PC-9 (cell line): ENCODE results near the gene ASB15. TPM values are rescaled to one million over a fixed set of nuclear protein-coding genes. Genes with fewer than 3 reads are reported as not detected.

Experiments used
- BruUV-seq: library from RNA; stranded (reverse); fragments of 400-500 nt; replicated peaks from 2 replicates; lab custom pipeline; 2021; lab: Mats Ljungman, UMichigan
- CTCF ChIA-PET: fragments of 300-600 bp; sonication (Branson Sonifier 250); formaldehyde crosslinking; loops from one replicate; lab custom pipeline; 2022; ENCODE audit warnings: antibody characterized with exemption; lab: Charles Lee
- POLR2A ChIA-PET: fragments of 300-600 bp; sonication (Branson Sonifier 250); formaldehyde crosslinking; loops from one replicate; lab custom pipeline; 2022; ENCODE audit warnings: antibody characterized with exemption; ENCODE audit not compliant: unreplicated experiment; lab: Charles Lee
- DNase-seq, 2 experiments: peaks; one replicate each; pipeline versions ENCODE4 v3.0.0 to v3.0.0-alpha.2; 2015 to 2022; ENCODE audit warnings: mixed read lengths in 1 of 2
- H2AFZ ChIP-seq: fragments of 200-600 bp; sonication (generic); 2 replicates; pipeline ENCODE4 v1.8.1; 2017; ENCODE audit warnings: antibody characterized with exemption
- H3F3A ChIP-seq: fragments of 200-600 bp; sonication (generic); 2 replicates; pipeline ENCODE4 v1.8.1; 2017; ENCODE audit warnings: antibody characterized with exemption, mild to moderate bottlenecking, low read depth; ENCODE audit not compliant: insufficient read depth
- H3K27ac ChIP-seq: fragments of 200-600 bp; sonication (generic); 2 replicates; pipeline ENCODE4 v1.6.1; 2016; ENCODE audit warnings: mixed run types
- H3K27me3 ChIP-seq: fragments of 200-600 bp; sonication (generic); 2 replicates; pipeline ENCODE4 v1.6.1; 2016; ENCODE audit warnings: low read depth, mixed run types; ENCODE audit not compliant: insufficient read depth
- H3K36me3 ChIP-seq: fragments of 200-600 bp; sonication (generic); 2 replicates; pipeline ENCODE4 v1.6.1; 2016; ENCODE audit warnings: low read depth, mixed run types
- H3K4me1 ChIP-seq: fragments of 200-600 bp; sonication (generic); replicated peaks from 2 replicates; pipeline ENCODE4 v1.6.1; 2016; ENCODE audit warnings: mixed run types; ENCODE audit not compliant: insufficient read depth
- H3K4me2 ChIP-seq: fragments of 200-600 bp; sonication (generic); 2 replicates; pipeline ENCODE4 v1.6.1; 2017; ENCODE audit warnings: mixed run types
- H3K4me3 ChIP-seq: fragments of 200-600 bp; sonication (generic); 2 replicates; pipeline ENCODE4 v1.6.1; 2016; ENCODE audit warnings: mixed run types
- H3K79me2 ChIP-seq: fragments of 200-600 bp; sonication (generic); 2 replicates; pipeline ENCODE4 v1.6.1; 2017; ENCODE audit warnings: low read depth, mixed run types
- H3K9me2 ChIP-seq: fragments of 200-600 bp; sonication (generic); 2 replicates; pipeline ENCODE4 v1.8.1; 2017; ENCODE audit warnings: mild to moderate bottlenecking; ENCODE audit not compliant: insufficient read depth
- H3K9me3 ChIP-seq: fragments of 200-600 bp; sonication (generic); 2 replicates; pipeline ENCODE4 v1.8.1; 2016; ENCODE audit warnings: low read depth; ENCODE audit not compliant: insufficient read depth
- H4K20me1 ChIP-seq: fragments of 200-600 bp; sonication (generic); 2 replicates; pipeline ENCODE4 v1.8.1; 2017; ENCODE audit not compliant: insufficient read depth
- EZH2 ChIP-seq: fragments of 200-600 bp; sonication (generic); IDR thresholded peaks from 2 replicates; pipeline ENCODE4 v1.8.0; 2017; ENCODE audit warnings: antibody characterized with exemption, low read depth
- intact Hi-C: fragments of 100-400 bp; cut with micrococcal nuclease; formaldehyde crosslinking; loops from one replicate; pipeline ENCODE4 v1.10.0; 2022; ENCODE audit not compliant: unreplicated experiment
- total RNA-seq: library from RNA; stranded (reverse); gene quantifications from 2 replicates; pipeline ENCODE4 v1.2.3, GENCODE V29; 2021
- TF ChIP-seq, protein P1 (sequence below): fragments of 200-600 bp; sonication (generic); conservative IDR thresholded peaks from 2 replicates; pipeline ENCODE4 v1.6.1; 2017; ENCODE audit warnings: mixed run types, antibody characterized with exemption, mild to moderate bottlenecking, moderate library complexity

Gene ASB15
- total RNA-seq, 1 experiment from 2014 or later: not detected

DNA sequence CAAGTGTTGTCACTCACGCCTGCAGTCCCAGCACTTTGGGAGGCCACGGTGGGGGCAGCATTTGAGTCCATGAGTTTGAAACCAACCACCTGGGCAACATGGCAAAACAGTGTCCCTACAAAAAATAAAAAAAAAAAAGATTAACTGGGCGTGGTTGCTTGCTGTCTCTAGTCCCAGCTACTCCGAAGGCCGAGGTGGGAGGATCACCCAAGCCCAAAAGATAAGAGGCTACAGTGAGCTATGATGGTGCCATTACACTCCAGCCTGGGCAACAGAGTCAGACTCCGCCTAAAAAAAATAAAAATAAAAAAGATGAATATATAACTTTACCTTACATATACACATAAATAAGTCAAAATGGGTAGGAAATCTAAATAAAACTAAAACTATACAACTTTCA is 51.5 kb downstream of the ASB15 start:
- ChIA-PET POLR2A (no interaction called here), CTCF (no interaction called here)
- H3K36me3 ChIP-seq: no peaks in the 10 kb centered on the region
- H3K9me2 ChIP-seq: no peaks in the 10 kb centered on the region; the same call in 1 of the 2 replicates
- H3K27me3 ChIP-seq: no peaks in the 10 kb centered on the region
- H4K20me1 ChIP-seq: no peaks in the 10 kb centered on the region
- H3K9me3 ChIP-seq: no peaks in the 10 kb centered on the region
- H3K79me2 ChIP-seq: no peaks in the 10 kb centered on the region
- no peak overlapping the region for H3K4me2 ChIP-seq
- H2AFZ ChIP-seq: no peak overlapping the region
- H3K4me1 ChIP-seq: no peaks in the 10 kb centered on the region
- intact Hi-C loops: no loop called here
- no peak for DNase-seq
- no peak overlapping the region for H3K27ac ChIP-seq
- H3K4me3 ChIP-seq: no peak overlapping the region
- no TSS peak for BruUV-seq
- no peaks in the 10 kb centered on the region for H3F3A ChIP-seq
- TF ChIP-seq, protein P1, sequence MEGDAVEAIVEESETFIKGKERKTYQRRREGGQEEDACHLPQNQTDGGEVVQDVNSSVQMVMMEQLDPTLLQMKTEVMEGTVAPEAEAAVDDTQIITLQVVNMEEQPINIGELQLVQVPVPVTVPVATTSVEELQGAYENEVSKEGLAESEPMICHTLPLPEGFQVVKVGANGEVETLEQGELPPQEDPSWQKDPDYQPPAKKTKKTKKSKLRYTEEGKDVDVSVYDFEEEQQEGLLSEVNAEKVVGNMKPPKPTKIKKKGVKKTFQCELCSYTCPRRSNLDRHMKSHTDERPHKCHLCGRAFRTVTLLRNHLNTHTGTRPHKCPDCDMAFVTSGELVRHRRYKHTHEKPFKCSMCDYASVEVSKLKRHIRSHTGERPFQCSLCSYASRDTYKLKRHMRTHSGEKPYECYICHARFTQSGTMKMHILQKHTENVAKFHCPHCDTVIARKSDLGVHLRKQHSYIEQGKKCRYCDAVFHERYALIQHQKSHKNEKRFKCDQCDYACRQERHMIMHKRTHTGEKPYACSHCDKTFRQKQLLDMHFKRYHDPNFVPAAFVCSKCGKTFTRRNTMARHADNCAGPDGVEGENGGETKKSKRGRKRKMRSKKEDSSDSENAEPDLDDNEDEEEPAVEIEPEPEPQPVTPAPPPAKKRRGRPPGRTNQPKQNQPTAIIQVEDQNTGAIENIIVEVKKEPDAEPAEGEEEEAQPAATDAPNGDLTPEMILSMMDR: no peak
- TF ChIP-seq EZH2: no peak

GRCh38 chr7:123655614-123656013 is 54.0 kb downstream of the ASB15 start, which contains the start of gene LMOD2:
LMOD2 (plus strand) TSS chr7:123655866; CDS start chr7:123655964, 98 bp downstream.
- no peaks in the 10 kb centered on the region; the same call in 1 of the 2 replicates for H3K9me2 ChIP-seq
- no peak for DNase-seq
- no peaks in the 10 kb centered on the region for H3K9me3 ChIP-seq
- no TSS peak for BruUV-seq
- no peaks in the 10 kb centered on the region for H4K20me1 ChIP-seq
- CTCF ChIA-PET: no interaction called here
- TF ChIP-seq EZH2: no peak
- TF ChIP-seq, protein P1: no peak
- H3F3A ChIP-seq: no peaks in the 10 kb centered on the region
- H3K4me3 ChIP-seq: no peak within 1 kb of the TSS
- no peaks in the 10 kb centered on the region for H3K79me2 ChIP-seq
- no peak within 1 kb of the TSS for H3K27ac ChIP-seq
- no peak within 1 kb of the TSS for H2AFZ ChIP-seq
- no peaks in the 10 kb centered on the region for H3K4me1 ChIP-seq
- intact Hi-C loops: no loop called here
- no peaks in the 10 kb centered on the region for H3K27me3 ChIP-seq
- H3K36me3 ChIP-seq: no peaks in the 10 kb centered on the region
- POLR2A ChIA-PET: no interaction called here
- no peak within 1 kb of the TSS for H3K4me2 ChIP-seq

- Histone ChIP-seq H3K9me3 (no peaks in the 10 kb centered on the region), H3K79me2 (no peaks in the 10 kb centered on the region), H3K4me1 (no peaks in the 10 kb centered on the region), H3K36me3 (no peaks in the 10 kb centered on the region), H2AFZ (no peak overlapping the region), H3K4me2 (no peak overlapping the region), H3K27me3 (no peaks in the 10 kb centered on the region), H3F3A (no peaks in the 10 kb centered on the region), H3K4me3 (no peak overlapping the region), H3K27ac (no peak overlapping the region), H4K20me1 (no peaks in the 10 kb centered on the region), H3K9me2 (no peaks in the 10 kb centered on the region; the same call in none of the 2 replicates)
- TF ChIP-seq EZH2: no peak
- TF ChIP-seq, protein P1: no peak
- ChIA-PET POLR2A (no interaction called here), CTCF (no interaction called here)
- BruUV-seq: no TSS peak
- intact Hi-C loops: no loop called here
- no peak for DNase-seq
Observed at GRCh38 chr7:123656544-123657303, 55.1 kb downstream of the ASB15 start.
